K562 (cell line): ENCODE results near the gene ONECUT1. TPM values are rescaled to one million over a fixed set of nuclear protein-coding genes. Genes with fewer than 3 reads are reported as not detected.
"Not testable (repeated sequence)": the region's sequence is repeated elsewhere in the genome, so short reads cannot be mapped to it uniquely, and the experiment has no call there.

Source experiments
- ATAC-seq: fragments of 200-7000 bp; cut with Tn5 transposase; 3 replicates; pipeline ENCODE4 v1.9.1; 2020; ENCODE audit warnings: moderate library complexity
- BruUV-seq: library from RNA; stranded (reverse); fragments of 400-500 nt; replicated peaks from 2 replicates; lab custom pipeline; 2021; lab: Mats Ljungman, UMichigan
- CTCF ChIA-PET: fragments of 300-600 bp; formaldehyde crosslinking; extraction: SDS; loops from one replicate; lab custom pipeline; 2021; ENCODE audit warnings: low intra/inter-chr PET ratio; lab: Yijun Ruan, JAX
- POLR2A ChIA-PET: fragments of 300-600, 350-650 bp; sonication (Branson Sonifier 250); formaldehyde crosslinking; extraction: SDS; loops from one replicate; lab custom pipeline; 2021; ENCODE audit warnings: antibody characterized with exemption, inconsistent platforms; lab: Yijun Ruan, JAX
- DNase-seq, 4 experiments: peaks; one replicate each; pipeline versions ENCODE4 v3.0.0 to v3.0.0-alpha.2; 2011 to 2018; ENCODE audit warnings: low spot score in 3 of 4, mixed read lengths in 3 of 4; ENCODE audit errors: extremely low read depth in 1 of 4
- FAIRE-seq: peaks from 2 replicates; lab custom pipeline; 2011; peaks lifted over from hg19 to GRCh38; lab: Jason Lieb, UNC
- H2AFZ ChIP-seq: 2 replicates; pipeline ENCODE4 v1.6.0; 2011; ENCODE audit warnings: low read depth, low read length, control low read depth, inconsistent platforms
- H3K27ac ChIP-seq: fragments of 200-600 bp; 3 replicates; pipeline ENCODE4 v1.8.0; 2011; ENCODE audit warnings: low read depth, mild to moderate bottlenecking, control low read depth, inconsistent platforms, low read length, moderate library complexity, mixed read lengths; ENCODE audit errors: extremely low read depth
- H3K27me3 ChIP-seq, 2 experiments: fragments of 300-600 bp in 1 of 2; 2 replicates in 1 of 2; 3 replicates in 1 of 2; pipeline versions ENCODE4 v1.6.0 to v1.8.0; 2011; ENCODE audit warnings: inconsistent platforms in 2 of 2, low read length in 2 of 2, mild to moderate bottlenecking in 1 of 2, mixed read lengths in 1 of 2, moderate library complexity in 1 of 2; ENCODE audit not compliant: control insufficient read depth in 2 of 2, insufficient read depth in 2 of 2
- H3K36me3 ChIP-seq: fragments of 300-600 bp; 3 replicates; pipeline ENCODE4 v1.8.0; 2011; ENCODE audit warnings: mild to moderate bottlenecking, low read length, inconsistent platforms; ENCODE audit not compliant: control insufficient read depth, insufficient read depth
- H3K4me1 ChIP-seq, 2 experiments: fragments of 200-600 bp in 1 of 2; replicated peaks in 1 of 2; 2 replicates in 1 of 2; 3 replicates in 1 of 2; pipeline versions ENCODE4 v1.5.1 to v1.8.0; 2011; ENCODE audit warnings: inconsistent platforms in 2 of 2, low read length in 2 of 2, mild to moderate bottlenecking in 1 of 2, mixed read lengths in 1 of 2, moderate library complexity in 1 of 2; ENCODE audit not compliant: control insufficient read depth in 2 of 2, insufficient read depth in 2 of 2
- H3K4me2 ChIP-seq: 2 replicates; pipeline ENCODE4 v1.6.1; 2011; ENCODE audit warnings: low read length, control low read depth, inconsistent platforms, mixed read lengths; ENCODE audit not compliant: insufficient read depth
- H3K4me3 ChIP-seq: fragments of 200-600 bp; sonication (generic), shearing (Covaris generic); 2 replicates; pipeline ENCODE4 v1.5.1; 2016; ENCODE audit warnings: control low read depth, inconsistent platforms
- H3K79me2 ChIP-seq: fragments of 200-600 bp; 3 replicates; pipeline ENCODE4 v1.8.0; 2011; ENCODE audit warnings: low read length, inconsistent platforms; ENCODE audit not compliant: control insufficient read depth, insufficient read depth
- H3K9ac ChIP-seq, 2 experiments: 2 replicates each; pipeline versions ENCODE4 v1.6.0 to v1.6.1; 2011; ENCODE audit warnings: low read depth in 2 of 2, low read length in 2 of 2, control low read depth in 1 of 2, inconsistent platforms in 1 of 2, mild to moderate bottlenecking in 1 of 2, mixed read lengths in 1 of 2; ENCODE audit not compliant: insufficient read depth in 1 of 2
- H3K9me1 ChIP-seq: one replicate; pipeline ENCODE4 v1.6.0; 2011; ENCODE audit warnings: inconsistent platforms, mild to moderate bottlenecking, low read length, moderate library complexity; ENCODE audit not compliant: control insufficient read depth, insufficient read depth
- H3K9me3 ChIP-seq: replicated peaks from 2 replicates; pipeline ENCODE4 v1.5.1; 2011; ENCODE audit warnings: low read depth, low read length, inconsistent platforms; ENCODE audit not compliant: control insufficient read depth, insufficient read depth
- H4K20me1 ChIP-seq: replicated peaks from 2 replicates; pipeline ENCODE4 v1.6.1; 2011; ENCODE audit warnings: low read length, inconsistent platforms, mixed read lengths; ENCODE audit not compliant: control insufficient read depth, insufficient read depth
- CREB1 ChIP-seq, 2 experiments: sonication (generic) in 1 of 2; formaldehyde crosslinking in 1 of 2; IDR thresholded peaks; 2 replicates each; pipeline versions ENCODE4 v1.6.1 to v1.8.0; 2012 to 2022; ENCODE audit warnings: inconsistent platforms in 1 of 2, mild to moderate bottlenecking in 1 of 2, missing genetic modification reagents in 1 of 2, moderate library complexity in 1 of 2
- FOS ChIP-seq: IDR thresholded peaks from 3 replicates; pipeline ENCODE4 v1.6.1; 2011; ENCODE audit not compliant: insufficient read length; ENCODE audit errors: extremely low read depth
- GATA2 ChIP-seq: sonication (generic); formaldehyde crosslinking; IDR thresholded peaks from 2 replicates; pipeline ENCODE4 v1.4.0; 2020; ENCODE audit warnings: mild to moderate bottlenecking, missing genetic modification reagents
- MCM2 ChIP-seq: fragments of 450-650 bp; IDR thresholded peaks from 2 replicates; pipeline ENCODE4 v1.6.1; 2017; ENCODE audit warnings: low read depth, mild to moderate bottlenecking
- MECOM ChIP-seq: fragments of 250-450 bp; sonication (Bioruptor Pico); IDR thresholded peaks from 2 replicates; pipeline ENCODE4 v1.8.0; 2022; ENCODE audit warnings: inconsistent platforms
- TRIM28 ChIP-seq: fragments of 450-650 bp; IDR thresholded peaks from 2 replicates; pipeline ENCODE4 v1.6.1; 2017
- ZNF124 ChIP-seq: sonication (generic); formaldehyde crosslinking; IDR thresholded peaks from 2 replicates; pipeline ENCODE4 v1.8.1; 2022; ENCODE audit warnings: missing genetic modification reagents
- ZNF76 ChIP-seq: fragments of 250-450 bp; sonication (Bioruptor Pico); IDR thresholded peaks from 2 replicates; pipeline ENCODE4 v1.4.0; 2020; ENCODE audit warnings: mild to moderate bottlenecking, moderate library complexity, borderline replicate concordance
- ZNF778 ChIP-seq: fragments of 450-650 bp; formaldehyde crosslinking; IDR thresholded peaks from 2 replicates; pipeline ENCODE4 v1.4.0; 2020; ENCODE audit warnings: mild to moderate bottlenecking, moderate library complexity
- WGBS: fragments of 100-300 bp; shearing (Covaris generic); methylation state at CpG from one replicate; pipeline ENCODE4 v1.1.6; 2016; ENCODE audit warnings: low coverage, mixed read lengths; ENCODE audit not compliant: insufficient coverage; ENCODE audit errors: missing lambda C conversion rate; 5-methylcytosine and 5-hydroxymethylcytosine counted together
- in situ Hi-C: fragments of 300-500 bp; cut with MboI; formaldehyde crosslinking; loops from 4 replicates; pipeline ENCODE4 v1.15.0; 2018; ENCODE audit warnings: inconsistent platforms, mixed read lengths
- intact Hi-C: fragments of 100-400 bp; cut with micrococcal nuclease; formaldehyde crosslinking; loops from 2 replicates; pipeline ENCODE4 v1.14.2; 2022
- polyA plus RNA-seq, 8 experiments: library from polyadenylated mRNA; depleted of rRNA in 4 of 8; stranded (reverse) in 5 of 8; unstranded in 3 of 8; fragments of >200 nt; fragmentation: Nextera tagmentation in 2 of 8; fragmentation: Illumina TruSeq in 1 of 8; extraction: Ambion mirVana in 2 of 8; extraction: Trizol in 1 of 8; gene quantifications; 2 replicates each; pipeline versions ENCODE4 v1.2.1 to v1.2.3, GENCODE V29; 2011 to 2014; ENCODE audit warnings: inconsistent platforms in 1 of 8, missing spikeins in 1 of 8
- total RNA-seq, 7 experiments: library from RNA; depleted of rRNA in 6 of 7; stranded (reverse); fragments of >200 nt in 6 of 7; fragmentation: Illumina TruSeq in 2 of 7; extraction: Trizol in 2 of 7; gene quantifications; 2 replicates each; pipeline versions ENCODE4 v1.2.1 to v1.2.3, GENCODE V29; 2011 to 2021; ENCODE audit warnings: low replicate concordance in 1 of 7
- TF ChIP-seq, protein P1 (sequence below): sonication (generic); formaldehyde crosslinking; IDR thresholded peaks from 2 replicates; pipeline ENCODE4 v1.8.0; 2022; ENCODE audit warnings: mild to moderate bottlenecking, missing genetic modification reagents

The ONECUT1 gene
- total and polyA plus RNA-seq, 9 of the 15 experiments (the other 6 are each of a cell fraction or from before 2014, with no cell fraction given): not detected

DNA sequence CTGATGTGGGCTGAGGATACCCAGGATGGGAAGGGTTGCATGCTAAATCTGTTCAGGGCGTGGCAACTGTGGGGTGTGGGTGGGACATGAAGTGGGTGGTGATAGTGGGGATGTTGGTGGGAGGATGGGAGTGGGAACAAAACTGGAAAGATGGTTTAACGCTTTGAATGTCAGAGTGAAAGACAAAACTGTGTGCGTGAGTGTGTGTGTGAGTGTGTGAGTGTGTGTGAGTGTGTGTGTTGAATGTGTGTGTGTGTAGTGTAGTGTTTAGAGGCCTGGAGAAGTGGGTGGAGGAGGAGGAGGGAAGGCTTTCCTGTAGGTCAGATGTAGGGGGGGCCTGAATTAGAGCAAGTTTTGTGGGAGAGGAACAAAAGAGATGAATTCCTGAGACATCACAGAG, 44.2 kb upstream of the ONECUT1 start (continued):
- no peak for TF ChIP-seq MECOM
- no peak for TF ChIP-seq ZNF778 (CRISPR knock-in tag)

DNA sequence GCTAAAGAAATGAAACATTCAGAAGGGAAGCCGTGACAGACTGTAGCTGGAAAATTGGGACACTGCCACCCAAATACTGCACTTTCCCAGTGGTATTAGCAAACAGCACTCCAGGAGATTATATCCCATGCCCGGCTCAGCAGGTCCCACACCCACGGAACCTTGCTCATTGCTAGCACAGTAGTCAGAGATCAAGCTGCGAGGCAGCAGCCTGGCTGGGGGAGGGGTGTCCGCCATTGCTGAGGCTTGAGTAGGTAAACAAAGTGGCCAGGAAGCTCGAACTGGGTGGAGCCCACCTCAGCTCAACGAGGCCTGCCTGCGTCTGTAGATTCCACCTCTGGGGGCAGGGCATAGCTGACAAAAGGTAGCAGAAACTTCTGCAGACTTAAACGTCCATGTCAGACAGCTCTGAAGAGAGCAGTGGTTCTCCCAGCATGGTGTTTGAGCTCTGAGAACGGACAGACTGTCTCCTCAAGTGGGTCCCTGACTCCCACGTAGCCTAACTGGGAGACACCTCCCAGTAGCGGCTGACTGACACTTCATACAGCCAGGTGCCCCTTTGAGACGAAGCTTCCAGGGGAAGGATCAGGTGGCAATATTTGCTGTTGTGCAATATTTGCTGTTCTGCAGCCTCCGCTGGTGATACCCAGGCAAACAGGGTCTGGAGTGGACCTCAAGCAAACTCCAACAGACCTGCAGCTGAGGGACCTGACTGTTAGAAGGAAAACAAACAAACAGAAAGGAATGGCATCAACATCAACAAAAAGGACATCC, 34.2 kb upstream of the ONECUT1 start:
- ATAC-seq, in situ Hi-C loops, H3K27ac ChIP-seq, CTCF ChIA-PET, H3K27me3 ChIP-seq, POLR2A ChIA-PET, H3K79me2 ChIP-seq, intact Hi-C loops, H3K9ac ChIP-seq, H3K4me2 ChIP-seq, H3K9me3 ChIP-seq, H3K9me1 ChIP-seq, H4K20me1 ChIP-seq, H3K36me3 ChIP-seq, H3K4me1 ChIP-seq, H3K4me3 ChIP-seq, FAIRE-seq, DNase-seq, H2AFZ ChIP-seq, BruUV-seq: not testable (repeated sequence)
- 1% methylated on average over 13 of the region's 14 CpGs for WGBS

DNA sequence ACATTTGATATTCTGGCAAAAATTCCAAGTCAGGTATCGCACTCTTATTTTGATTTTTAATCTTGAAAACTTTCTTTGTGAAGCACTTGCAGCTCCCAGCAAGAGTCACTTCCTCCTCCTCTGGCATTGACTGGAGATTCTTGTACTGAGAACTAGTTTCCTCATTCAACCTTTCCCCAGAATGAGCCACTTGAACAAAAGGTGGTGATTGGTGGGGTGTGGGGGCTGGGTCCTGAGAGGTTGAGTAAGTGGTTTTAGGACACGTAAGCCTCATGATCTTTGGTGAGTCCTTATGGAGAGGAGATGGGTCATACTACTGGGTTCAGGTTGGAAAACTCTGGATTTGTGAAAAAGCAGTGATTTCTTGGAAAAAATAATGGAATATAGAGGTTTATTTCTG, 32.3 kb upstream of the ONECUT1 start:
- H4K20me1 ChIP-seq: no peaks in the 10 kb centered on the region
- POLR2A ChIA-PET: interaction anchor here (1.2 kb wide), 1 partner anchor 48 kb away, joined by 3 read pairs; no protein-coding TSS in a partner anchor
- no peak overlapping the region for H3K27ac ChIP-seq
- FAIRE-seq (no peak), DNase-seq (no peak), ATAC-seq (no peak)
- no peak overlapping the region for H2AFZ ChIP-seq
- H3K9ac ChIP-seq: no peak overlapping the region
- no peaks in the 10 kb centered on the region for H3K9me1 ChIP-seq
- no peak overlapping the region for H3K4me3 ChIP-seq
- H3K79me2 ChIP-seq: no peaks in the 10 kb centered on the region
- in situ Hi-C loops: no loop called here
- no peaks in the 10 kb centered on the region for H3K4me1 ChIP-seq
- 0% methylated on average over 2 of the region's 2 CpGs for WGBS
- no peaks in the 10 kb centered on the region for H3K27me3 ChIP-seq
- no peak overlapping the region for H3K4me2 ChIP-seq
- no TSS peak for BruUV-seq
- intact Hi-C loops: no loop called here
- no peaks in the 10 kb centered on the region for H3K36me3 ChIP-seq
- CTCF ChIA-PET: no interaction called here
- no peaks in the 10 kb centered on the region for H3K9me3 ChIP-seq
- TF ChIP-seq TRIM28 (no peak), ZNF124 (CRISPR knock-in tag) (no peak), GATA2 (CRISPR knock-in tag) (no peak), FOS (no peak), MCM2 (no peak), CREB1 (IDR thresholded peaks at IDR 0.05) (no peak), CREB1 (CRISPR knock-in tag; IDR thresholded peaks at IDR 0.05) (no peak), ZNF76 (CRISPR knock-in tag) (no peak)
- TF ChIP-seq, protein P1, sequence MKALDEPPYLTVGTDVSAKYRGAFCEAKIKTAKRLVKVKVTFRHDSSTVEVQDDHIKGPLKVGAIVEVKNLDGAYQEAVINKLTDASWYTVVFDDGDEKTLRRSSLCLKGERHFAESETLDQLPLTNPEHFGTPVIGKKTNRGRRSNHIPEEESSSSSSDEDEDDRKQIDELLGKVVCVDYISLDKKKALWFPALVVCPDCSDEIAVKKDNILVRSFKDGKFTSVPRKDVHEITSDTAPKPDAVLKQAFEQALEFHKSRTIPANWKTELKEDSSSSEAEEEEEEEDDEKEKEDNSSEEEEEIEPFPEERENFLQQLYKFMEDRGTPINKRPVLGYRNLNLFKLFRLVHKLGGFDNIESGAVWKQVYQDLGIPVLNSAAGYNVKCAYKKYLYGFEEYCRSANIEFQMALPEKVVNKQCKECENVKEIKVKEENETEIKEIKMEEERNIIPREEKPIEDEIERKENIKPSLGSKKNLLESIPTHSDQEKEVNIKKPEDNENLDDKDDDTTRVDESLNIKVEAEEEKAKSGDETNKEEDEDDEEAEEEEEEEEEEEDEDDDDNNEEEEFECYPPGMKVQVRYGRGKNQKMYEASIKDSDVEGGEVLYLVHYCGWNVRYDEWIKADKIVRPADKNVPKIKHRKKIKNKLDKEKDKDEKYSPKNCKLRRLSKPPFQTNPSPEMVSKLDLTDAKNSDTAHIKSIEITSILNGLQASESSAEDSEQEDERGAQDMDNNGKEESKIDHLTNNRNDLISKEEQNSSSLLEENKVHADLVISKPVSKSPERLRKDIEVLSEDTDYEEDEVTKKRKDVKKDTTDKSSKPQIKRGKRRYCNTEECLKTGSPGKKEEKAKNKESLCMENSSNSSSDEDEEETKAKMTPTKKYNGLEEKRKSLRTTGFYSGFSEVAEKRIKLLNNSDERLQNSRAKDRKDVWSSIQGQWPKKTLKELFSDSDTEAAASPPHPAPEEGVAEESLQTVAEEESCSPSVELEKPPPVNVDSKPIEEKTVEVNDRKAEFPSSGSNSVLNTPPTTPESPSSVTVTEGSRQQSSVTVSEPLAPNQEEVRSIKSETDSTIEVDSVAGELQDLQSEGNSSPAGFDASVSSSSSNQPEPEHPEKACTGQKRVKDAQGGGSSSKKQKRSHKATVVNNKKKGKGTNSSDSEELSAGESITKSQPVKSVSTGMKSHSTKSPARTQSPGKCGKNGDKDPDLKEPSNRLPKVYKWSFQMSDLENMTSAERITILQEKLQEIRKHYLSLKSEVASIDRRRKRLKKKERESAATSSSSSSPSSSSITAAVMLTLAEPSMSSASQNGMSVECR (CRISPR knock-in tag): no peak
